Lower leg skin (tissue), 3 donors: Measurements from ENCODE around the gene TEX54.

Source experiments
- CTCF ChIP-seq, 3 donors: fragments of 450-650 bp; IDR thresholded peaks; one replicate each; pipeline ENCODE4 v1.5.1; 2016; ENCODE audit warnings: antibody characterized with exemption in 3 of 3, mild to moderate bottlenecking in 3 of 3, moderate library complexity in 2 of 3
- POLR2A ChIP-seq, 2 donors: fragments of 450-650 bp; IDR thresholded peaks; one replicate each; pipeline ENCODE4 v1.6.1; 2016 to 2017; ENCODE audit warnings: antibody characterized with exemption in 2 of 2, mild to moderate bottlenecking in 1 of 2, moderate library complexity in 1 of 2

- TF ChIP-seq POLR2A (IDR thresholded peaks at IDR 0.05) (no peak), CTCF (IDR thresholded peaks at IDR 0.05) (no peak)
Measured at GRCh38 chr11:62852523-62853188, 20.0 kb upstream of the TEX54 start.
